Fibroblast of lung (primary cell): ENCODE data around the gene KLHL18.

Experiments used
- CTCF ChIP-seq, 2 donors: IDR thresholded peaks in 1 of 2; conservative IDR thresholded peaks in 1 of 2; 1 replicate in 1 of 2; 2 replicates in 1 of 2; pipeline ENCODE4 v1.5.1; 2011 to 2012; ENCODE audit warnings: low read length in 2 of 2, control low read depth in 1 of 2, inconsistent platforms in 1 of 2, low read depth in 1 of 2, mild to moderate bottlenecking in 1 of 2
- EZH2 ChIP-seq: IDR thresholded peaks from 2 replicates; pipeline ENCODE4 v1.5.1; 2012; ENCODE audit warnings: low read length, control low read depth, mild to moderate bottlenecking; ENCODE audit errors: missing control alignments

GRCh38 chr3:47392933-47393332 is 110.2 kb downstream of the KLHL18 start:
- no peak for TF ChIP-seq CTCF (conservative IDR thresholded peaks at IDR 0.05 in 1 of 2, IDR thresholded peaks at IDR 0.05 in 1 of 2; ENCODE audit: low read depth in 1 of 2, low read length in 2 of 2)
- TF ChIP-seq EZH2 = no peak
